GM19324 (cell line): Measurements from ENCODE around the gene FOXD3.

ENCODE experiments used
- ATAC-seq: cut with Tn5 transposase; IDR thresholded peaks from one replicate; pipeline ENCODE4 v1.9.1; 2021; ENCODE audit warnings: mild to moderate bottlenecking, moderate library complexity; ENCODE audit not compliant: unreplicated experiment, low FRiP score

Gene FOXD3

GRCh38 chr1:63322114-63322943 is at the start of gene FOXD3:
Gene FOXD3 (plus strand): TSS chr1:63322567. CDS start chr1:63323059, 492 bp downstream.
- no peak for ATAC-seq

- no peak for ATAC-seq
Observed at GRCh38 chr1:63272811-63273210, 49.6 kb upstream of the FOXD3 start.

GRCh38 chr1:63274371-63274770 is 48.0 kb upstream of the FOXD3 start:
- ATAC-seq, result no peak

- no peak for ATAC-seq
Observed at GRCh38 chr1:63274979-63275378, 47.4 kb upstream of the FOXD3 start.

- no peak for ATAC-seq
Observed at GRCh38 chr1:63276624-63277023, 45.7 kb upstream of the FOXD3 start.

GRCh38 chr1:63277195-63278192 is 44.9 kb upstream of the FOXD3 start:
- ATAC-seq, result no peak

GRCh38 chr1:63281753-63282152 is 40.6 kb upstream of the FOXD3 start:
- no peak for ATAC-seq

GRCh38 chr1:63289135-63289534 is 33.2 kb upstream of the FOXD3 start:
- ATAC-seq, result no peak

GRCh38 chr1:63294803-63295594 is 27.4 kb upstream of the FOXD3 start:
- ATAC-seq, result no peak

- no peak for ATAC-seq
Observed at GRCh38 chr1:63304410-63304809, 18.0 kb upstream of the FOXD3 start.

- no peak for ATAC-seq
Observed at GRCh38 chr1:63305043-63305442, 17.3 kb upstream of the FOXD3 start.

GRCh38 chr1:63307196-63307794 is 15.1 kb upstream of the FOXD3 start:
- ATAC-seq, result no peak

GRCh38 chr1:63316598-63316983 is 5.8 kb upstream of the FOXD3 start:
- ATAC-seq, result no peak

- ATAC-seq, result peak; percentile 68
Observed at GRCh38 chr1:63316984-63317816, 5.2 kb upstream of the FOXD3 start.

- ATAC-seq, result no peak
Observed at GRCh38 chr1:63317817-63318152, 4.6 kb upstream of the FOXD3 start.

- ATAC-seq, result no peak
Observed at GRCh38 chr1:63318201-63318979, 4.0 kb upstream of the FOXD3 start.

GRCh38 chr1:63319046-63320021 is 3.0 kb upstream of the FOXD3 start:
- no peak for ATAC-seq
